SU-DHL-6 (cell line): ENCODE data around the gene CFAP54.

Source experiments
- H2AFZ ChIP-seq: fragments of 200-600 bp; sonication (generic); 2 replicates; pipeline ENCODE4 v1.6.1; 2014; ENCODE audit warnings: low read depth, mild to moderate bottlenecking, moderate library complexity, mixed read lengths, antibody characterized with exemption, low read length; ENCODE audit not compliant: severe bottlenecking
- H3F3A ChIP-seq: fragments of 200-600 bp; shearing (Covaris generic); 2 replicates; pipeline ENCODE4 v1.6.0; 2016; ENCODE audit warnings: antibody characterized with exemption, mild to moderate bottlenecking; ENCODE audit not compliant: insufficient read depth
- H3K27ac ChIP-seq: fragments of 200-600 bp; sonication (generic); 2 replicates; pipeline ENCODE4 v1.5.1; 2016; ENCODE audit warnings: low read depth, mild to moderate bottlenecking, low read length, moderate library complexity, mixed read lengths
- H3K27me3 ChIP-seq: fragments of 200-600 bp; sonication (generic), shearing (Covaris generic); 2 replicates; pipeline ENCODE4 v1.6.0; 2014; ENCODE audit warnings: mild to moderate bottlenecking, low read length
- H3K36me3 ChIP-seq: fragments of 200-600 bp; sonication (generic); 2 replicates; pipeline ENCODE4 v1.6.1; 2014; ENCODE audit warnings: mild to moderate bottlenecking, low read length, mixed read lengths
- H3K4me2 ChIP-seq: fragments of 300-600, 200-600 bp; shearing (Covaris generic), sonication (generic); 2 replicates; pipeline ENCODE4 v1.6.0; 2014; ENCODE audit warnings: low read length, low read depth, mild to moderate bottlenecking; ENCODE audit not compliant: poor library complexity, severe bottlenecking
- H3K4me3 ChIP-seq: fragments of 200-600 bp; sonication (generic); 2 replicates; pipeline ENCODE4 v1.5.1; 2014; ENCODE audit warnings: antibody characterized with exemption, low read length, mild to moderate bottlenecking, mixed read lengths; ENCODE audit not compliant: insufficient read depth, poor library complexity, severe bottlenecking
- H3K79me2 ChIP-seq: fragments of 200-600 bp; sonication (generic); 2 replicates; pipeline ENCODE4 v1.6.1; 2014; ENCODE audit warnings: mild to moderate bottlenecking, low read length, moderate library complexity; ENCODE audit not compliant: insufficient read depth
- H3K9ac ChIP-seq: fragments of 200-600 bp; sonication (generic); 2 replicates; pipeline ENCODE4 v1.7.0; 2014; ENCODE audit warnings: mild to moderate bottlenecking, low read length
- H3K9me2 ChIP-seq: fragments of 200-600 bp; sonication (generic); replicated peaks from 2 replicates; pipeline ENCODE4 v1.6.1; 2014; ENCODE audit warnings: low read length; ENCODE audit not compliant: insufficient read depth
- H3K9me3 ChIP-seq: fragments of 200-600 bp; sonication (generic); 2 replicates; pipeline ENCODE4 v1.6.1; 2014; ENCODE audit warnings: low read length, mixed read lengths; ENCODE audit not compliant: insufficient read depth
- H4K20me1 ChIP-seq: fragments of 200-600 bp; sonication (generic); 2 replicates; pipeline ENCODE4 v1.6.1; 2014; ENCODE audit warnings: low read depth, mild to moderate bottlenecking, antibody characterized with exemption, low read length, moderate library complexity, mixed read lengths
- EZH2phosphoT487 ChIP-seq: fragments of 200-600 bp; sonication (generic), shearing (Covaris generic); conservative IDR thresholded peaks from 2 replicates; pipeline ENCODE4 v1.6.1; 2018; ENCODE audit warnings: mild to moderate bottlenecking, antibody characterized with exemption, low read length, moderate library complexity, mixed read lengths
- TF ChIP-seq, protein P1 (sequence below): fragments of 200-600 bp; sonication (generic); IDR thresholded peaks from one replicate; pipeline ENCODE4 v1.5.1; 2017; ENCODE audit warnings: antibody characterized with exemption, mild to moderate bottlenecking, low read length, moderate library complexity; ENCODE audit not compliant: insufficient read depth, poor library complexity, severe bottlenecking

CFAP54 gene

GRCh38 chr12:96812153-96812552, 322.8 kb downstream of the CFAP54 start:
- Histone ChIP-seq H3K36me3 (no peaks in the 10 kb centered on the region), H3K9ac (no peak overlapping the region)

GRCh38 chr12:96814200-96814599, 324.8 kb downstream of the CFAP54 start:
- no peaks in the 10 kb centered on the region for H4K20me1 ChIP-seq
- no peak overlapping the region for H3K4me3 ChIP-seq
- no peaks in the 10 kb centered on the region for H3F3A ChIP-seq
- H3K27ac ChIP-seq, result no peak overlapping the region
- H3K9ac ChIP-seq, result no peak overlapping the region
- TF ChIP-seq EZH2phosphoT487, result no peak
- TF ChIP-seq, protein P1, sequence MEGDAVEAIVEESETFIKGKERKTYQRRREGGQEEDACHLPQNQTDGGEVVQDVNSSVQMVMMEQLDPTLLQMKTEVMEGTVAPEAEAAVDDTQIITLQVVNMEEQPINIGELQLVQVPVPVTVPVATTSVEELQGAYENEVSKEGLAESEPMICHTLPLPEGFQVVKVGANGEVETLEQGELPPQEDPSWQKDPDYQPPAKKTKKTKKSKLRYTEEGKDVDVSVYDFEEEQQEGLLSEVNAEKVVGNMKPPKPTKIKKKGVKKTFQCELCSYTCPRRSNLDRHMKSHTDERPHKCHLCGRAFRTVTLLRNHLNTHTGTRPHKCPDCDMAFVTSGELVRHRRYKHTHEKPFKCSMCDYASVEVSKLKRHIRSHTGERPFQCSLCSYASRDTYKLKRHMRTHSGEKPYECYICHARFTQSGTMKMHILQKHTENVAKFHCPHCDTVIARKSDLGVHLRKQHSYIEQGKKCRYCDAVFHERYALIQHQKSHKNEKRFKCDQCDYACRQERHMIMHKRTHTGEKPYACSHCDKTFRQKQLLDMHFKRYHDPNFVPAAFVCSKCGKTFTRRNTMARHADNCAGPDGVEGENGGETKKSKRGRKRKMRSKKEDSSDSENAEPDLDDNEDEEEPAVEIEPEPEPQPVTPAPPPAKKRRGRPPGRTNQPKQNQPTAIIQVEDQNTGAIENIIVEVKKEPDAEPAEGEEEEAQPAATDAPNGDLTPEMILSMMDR, result no peak
- H3K79me2 ChIP-seq, result no peaks in the 10 kb centered on the region
- H3K4me2 ChIP-seq, result no peak overlapping the region
- no peak overlapping the region for H2AFZ ChIP-seq
- no peaks in the 10 kb centered on the region for H3K27me3 ChIP-seq
- H3K9me2 ChIP-seq, result no peaks in the 10 kb centered on the region
- no peaks in the 10 kb centered on the region for H3K36me3 ChIP-seq
- no peaks in the 10 kb centered on the region for H3K9me3 ChIP-seq

More at GRCh38 chr12:96812153-96812552, 322.8 kb downstream of the CFAP54 start:
- H3K27me3 ChIP-seq, result no peaks in the 10 kb centered on the region
- H3F3A ChIP-seq, result no peaks in the 10 kb centered on the region
- no peak overlapping the region for H3K4me2 ChIP-seq
- no peak overlapping the region for H3K27ac ChIP-seq
- no peak overlapping the region for H3K4me3 ChIP-seq
- H2AFZ ChIP-seq, result no peak overlapping the region
- TF ChIP-seq, protein P1, result no peak
- TF ChIP-seq EZH2phosphoT487, result no peak
- no peaks in the 10 kb centered on the region for H4K20me1 ChIP-seq
- no peaks in the 10 kb centered on the region for H3K79me2 ChIP-seq
- H3K9me2 ChIP-seq, result no peaks in the 10 kb centered on the region
- no peaks in the 10 kb centered on the region for H3K9me3 ChIP-seq

DNA sequence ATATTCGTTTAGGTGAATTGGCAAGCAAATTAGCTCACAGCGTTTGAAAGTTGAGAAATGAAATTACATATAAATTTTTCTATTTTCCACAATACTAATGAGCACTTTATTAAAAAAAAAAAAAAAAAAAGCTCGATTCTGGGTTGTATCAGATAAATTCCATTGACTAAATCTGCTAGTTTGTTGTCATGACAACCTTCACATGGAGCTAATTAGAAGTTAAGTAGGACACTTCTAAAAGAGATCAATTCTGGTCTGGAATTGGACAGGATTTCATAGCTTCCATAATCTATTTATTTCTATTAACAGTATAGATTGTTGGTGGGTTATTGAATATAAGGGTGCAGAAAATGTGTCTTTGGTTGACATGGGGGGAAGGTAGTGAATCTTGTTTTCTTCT, 332.2 kb downstream of the CFAP54 start:
- TF ChIP-seq, protein P1, result no peak
- TF ChIP-seq EZH2phosphoT487, result no peak
- Histone ChIP-seq H3K36me3 (no peaks in the 10 kb centered on the region), H3K9ac (no peak overlapping the region), H4K20me1 (no peaks in the 10 kb centered on the region), H3K4me3 (no peak overlapping the region), H3K79me2 (no peaks in the 10 kb centered on the region), H3K4me2 (no peak overlapping the region), H3K9me2 (no peaks in the 10 kb centered on the region), H3F3A (no peaks in the 10 kb centered on the region), H3K9me3 (no peaks in the 10 kb centered on the region), H2AFZ (no peak overlapping the region), H3K27ac (no peak overlapping the region), H3K27me3 (no peaks in the 10 kb centered on the region)

DNA sequence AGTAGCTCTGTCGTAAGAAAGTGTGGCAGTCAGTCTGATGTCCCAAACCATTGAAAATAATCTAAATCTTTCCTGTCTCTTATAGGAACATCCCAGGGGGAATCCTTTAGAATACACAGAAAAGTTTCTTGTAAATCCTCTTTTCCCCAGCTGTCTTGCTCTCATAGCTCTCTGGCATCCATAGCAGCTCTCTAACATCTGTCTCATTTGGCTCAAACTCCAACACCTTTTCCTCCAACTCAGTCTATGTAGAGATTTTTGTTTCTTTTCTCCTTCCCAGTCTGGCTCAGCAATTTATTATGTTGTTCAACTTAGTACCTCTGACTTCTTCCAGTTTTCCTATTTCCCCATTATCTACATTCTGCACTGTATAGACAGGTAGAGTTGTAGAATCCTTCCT, 333.3 kb downstream of the CFAP54 start:
- Histone ChIP-seq H2AFZ (no peak overlapping the region), H3F3A (no peaks in the 10 kb centered on the region), H3K9ac (no peak overlapping the region), H3K27me3 (no peaks in the 10 kb centered on the region), H4K20me1 (no peaks in the 10 kb centered on the region), H3K79me2 (no peaks in the 10 kb centered on the region), H3K27ac (no peak overlapping the region), H3K4me3 (no peak overlapping the region), H3K9me3 (no peaks in the 10 kb centered on the region), H3K36me3 (no peaks in the 10 kb centered on the region), H3K4me2 (no peak overlapping the region), H3K9me2 (no peaks in the 10 kb centered on the region)
- TF ChIP-seq, protein P1, result no peak
- TF ChIP-seq EZH2phosphoT487, result no peak
